Measurements from ENCODE around the gene KRTAP10-9. TPM values are rescaled to one million over a fixed set of nuclear protein-coding genes. Genes with fewer than 3 reads are reported as not detected.

Gene KRTAP10-9
- polyA plus RNA-seq, 1 donor (not counting 4 experiments of a cell fraction or from before 2014, with no cell fraction given) = not detected

- dilution Hi-C loops (cut with MboI; ENCODE audit: extremely low pct_ligation_motif_present, low sequenced_read_pairs) = no loop called here
Observed at GRCh38 chr21:44628707-44629391, 2.0 kb downstream of the KRTAP10-9 start.

GRCh38 chr21:44630440-44630839 lies 3.5 kb downstream of the KRTAP10-9 start:
- DNase-seq (ENCODE audit: low read depth, low spot score) = no peak
- Histone ChIP-seq H3K27me3 (ENCODE audit: control insufficient read depth, extremely low read depth, insufficient read depth, low read length) (no peaks in the 10 kb centered on the region), H3K9me1 (ENCODE audit: control insufficient read depth, extremely low read depth, insufficient read depth, low read length) (no peaks in the 10 kb centered on the region), H4K20me1 (ENCODE audit: control insufficient read depth, extremely low read depth, insufficient read depth, low read length) (no peaks in the 10 kb centered on the region), H3K27ac (ENCODE audit: control insufficient read depth, insufficient read depth, low read length) (no peak overlapping the region), H3K79me2 (ENCODE audit: control insufficient read depth, insufficient read depth, low read length) (no peaks in the 10 kb centered on the region), H3K4me3 (ENCODE audit: control insufficient read depth in 2 of 3, extremely low read depth in 1 of 3, insufficient read depth in 2 of 3, low read depth in 1 of 3, low read length in 3 of 3) (no peak overlapping the region), H3K9me3 (ENCODE audit: control insufficient read depth, low read depth, low read length) (peaks cover 8% of the 10 kb centered on the region), H3K4me2 (ENCODE audit: control insufficient read depth, extremely low read depth, insufficient read depth, low read depth, low read length) (no peak overlapping the region), H3K9ac (ENCODE audit: control insufficient read depth, extremely low read depth, insufficient read depth, low read length) (no peak overlapping the region), H3K4me1 (ENCODE audit: control insufficient read depth, extremely low read depth, insufficient read depth, low read length) (no peaks in the 10 kb centered on the region), H2AFZ (ENCODE audit: control insufficient read depth, low read length) (no peak overlapping the region), H3K36me3 (ENCODE audit: control insufficient read depth in 2 of 2, extremely low read depth in 1 of 2, insufficient read depth in 2 of 2, low read length in 2 of 2) (no peaks in the 10 kb centered on the region)
- TF ChIP-seq EZH2 (IDR thresholded peaks at IDR 0.05; ENCODE audit: low read length) (no peak), CTCF (optimal IDR thresholded peaks at IDR 0.05 in 1 of 3, IDR thresholded peaks at IDR 0.05 in 1 of 3, conservative IDR thresholded peaks at IDR 0.05 in 1 of 3; ENCODE audit: extremely low read depth in 1 of 3, insufficient read depth in 2 of 3, low read length in 3 of 3) (no peak)
- dilution Hi-C loops (cut with MboI; ENCODE audit: extremely low pct_ligation_motif_present, low sequenced_read_pairs) = no loop called here
- no peak for FAIRE-seq

More at GRCh38 chr21:44628707-44629391, 2.0 kb downstream of the KRTAP10-9 start:
- Histone ChIP-seq H3K4me3 (ENCODE audit: control insufficient read depth in 2 of 3, extremely low read depth in 1 of 3, insufficient read depth in 2 of 3, low read depth in 1 of 3, low read length in 3 of 3) (no peak overlapping the region), H3K36me3 (ENCODE audit: control insufficient read depth in 2 of 2, extremely low read depth in 1 of 2, insufficient read depth in 2 of 2, low read length in 2 of 2) (no peaks in the 10 kb centered on the region), H2AFZ (ENCODE audit: control insufficient read depth, low read length) (no peak overlapping the region), H3K79me2 (ENCODE audit: control insufficient read depth, insufficient read depth, low read length) (no peaks in the 10 kb centered on the region), H3K9ac (ENCODE audit: control insufficient read depth, extremely low read depth, insufficient read depth, low read length) (no peak overlapping the region), H3K4me1 (ENCODE audit: control insufficient read depth, extremely low read depth, insufficient read depth, low read length) (no peaks in the 10 kb centered on the region), H3K9me3 (ENCODE audit: control insufficient read depth, low read depth, low read length) (peaks cover 10% of the 10 kb centered on the region), H3K4me2 (ENCODE audit: control insufficient read depth, extremely low read depth, insufficient read depth, low read depth, low read length) (no peak overlapping the region), H3K27ac (ENCODE audit: control insufficient read depth, insufficient read depth, low read length) (no peak overlapping the region), H3K9me1 (ENCODE audit: control insufficient read depth, extremely low read depth, insufficient read depth, low read length) (no peaks in the 10 kb centered on the region), H3K27me3 (ENCODE audit: control insufficient read depth, extremely low read depth, insufficient read depth, low read length) (no peaks in the 10 kb centered on the region), H4K20me1 (ENCODE audit: control insufficient read depth, extremely low read depth, insufficient read depth, low read length) (no peaks in the 10 kb centered on the region)
- TF ChIP-seq CTCF (optimal IDR thresholded peaks at IDR 0.05 in 1 of 3, IDR thresholded peaks at IDR 0.05 in 1 of 3, conservative IDR thresholded peaks at IDR 0.05 in 1 of 3; ENCODE audit: extremely low read depth in 1 of 3, insufficient read depth in 2 of 3, low read length in 3 of 3) = no peak
- TF ChIP-seq EZH2 (IDR thresholded peaks at IDR 0.05; ENCODE audit: low read length) = no peak
- FAIRE-seq = no peak
- DNase-seq (ENCODE audit: low read depth, low spot score) = no peak
